ENCODE data around the gene SGPP1. TPM values are rescaled to one million over a fixed set of nuclear protein-coding genes. Genes with fewer than 3 reads are reported as not detected.

The SGPP1 gene
- total and polyA plus RNA-seq, 2 of the 4 experiments (the other 2 are of a cell fraction), result 8.6 to 11.1 TPM

DNA sequence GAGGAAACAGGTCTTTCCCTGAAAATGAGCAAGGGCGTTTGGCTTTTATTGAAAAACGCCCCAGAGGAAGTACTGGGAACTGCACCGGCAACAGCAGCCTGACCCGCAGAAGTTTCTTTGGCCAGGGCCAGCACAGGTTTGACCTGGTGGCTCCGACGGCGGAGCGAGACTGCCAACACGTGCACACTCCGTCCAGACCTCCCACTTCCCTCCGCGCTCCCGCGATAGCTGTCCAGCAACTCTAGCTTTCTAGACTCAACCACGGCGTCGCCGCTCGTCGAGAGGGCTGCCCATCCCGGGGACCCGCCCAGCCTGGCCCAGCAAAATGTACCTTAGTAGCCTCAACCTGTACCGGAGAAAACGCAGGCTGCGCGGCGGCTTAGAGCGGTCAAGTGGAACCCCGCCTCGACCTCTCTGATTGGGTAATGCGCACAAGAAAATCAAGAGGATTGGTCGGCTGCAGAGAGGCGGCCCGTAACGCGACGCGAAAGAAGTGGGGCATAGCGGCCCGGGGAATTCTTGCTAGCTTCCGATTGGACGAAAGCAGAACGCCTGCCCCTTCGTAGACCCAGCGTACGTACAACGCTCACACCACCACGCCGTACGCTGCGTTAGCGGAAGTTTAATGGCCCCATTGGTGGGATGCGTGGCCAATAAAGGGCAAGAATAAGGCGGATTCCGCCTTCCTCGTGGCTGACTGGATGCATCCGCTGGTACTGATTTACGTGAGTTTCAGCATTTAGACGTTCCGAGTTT lies 86.2 kb downstream of the SGPP1 start, which contains the start of gene WDR89:
WDR89 (minus strand) TSS at position 399 of the 756 bp plus-strand sequence. CDS start 41,929 bp downstream, outside the sequence.
- Histone ChIP-seq H2BK20ac (ENCODE audit: low read depth, low read length) (no peak within 1 kb of the TSS), H3K4me2 (ENCODE audit: low read depth, low read length) (peak within 1 kb of the TSS; percentile 90), H3K14ac (replicated peaks; ENCODE audit: low read depth, low read length) (peak within 1 kb of the TSS; percentile 95), H2AK5ac (ENCODE audit: low read depth, low read length) (no peak within 1 kb of the TSS; the same call in 1 of the 2 replicates), H3K4me3 (ENCODE audit: insufficient read depth, low read depth, low read length) (peak within 1 kb of the TSS; percentile 77), H2BK15ac (ENCODE audit: low read depth, low read length) (peak within 1 kb of the TSS; percentile 40; the same call in 1 of the 3 replicates), H4K5ac (ENCODE audit: low read depth, low read length) (peak within 1 kb of the TSS; percentile 84), H3K36me3 (ENCODE audit: control insufficient read depth, insufficient read depth, low read length) (no peaks in the 10 kb centered on the region), H4K20me1 (ENCODE audit: insufficient read depth, low read length) (peaks cover 3% of the 10 kb centered on the region; the same call in 1 of the 2 replicates), H2BK120ac (ENCODE audit: low read depth, low read length) (peak within 1 kb of the TSS; percentile 66), H3K9ac (ENCODE audit: low read depth, low read length) (peak within 1 kb of the TSS; percentile 78), H3K27me3 (ENCODE audit: control insufficient read depth, insufficient read depth, low read length) (no peaks in the 10 kb centered on the region), H3K9me1 (ENCODE audit: insufficient read depth, low read length) (peaks cover 5% of the 10 kb centered on the region; the same call in 1 of the 2 replicates), H3K4ac (ENCODE audit: low read depth, low read length) (peak within 1 kb of the TSS; percentile 78), H3K56ac (ENCODE audit: extremely low read depth, insufficient read depth, low read length) (peak within 1 kb of the TSS; percentile 93), H2AK9ac (replicated peaks; ENCODE audit: low read depth, low read length, poor library complexity) (peak within 1 kb of the TSS; percentile 69), H4K8ac (ENCODE audit: low read depth in 2 of 2, low read length in 2 of 2) (peak within 1 kb of the TSS; percentile 62 to 93), H3K27ac (ENCODE audit: insufficient read depth, low read length) (peak within 1 kb of the TSS; percentile 71), H3K9me3 (ENCODE audit: control insufficient read depth, insufficient read depth, low read length) (no peaks in the 10 kb centered on the region), H3K18ac (ENCODE audit: low read depth, low read length) (peak within 1 kb of the TSS; percentile 67), H2AFZ (replicated peaks; ENCODE audit: low read length, poor library complexity) (peak within 1 kb of the TSS; percentile 96), H3K79me1 (ENCODE audit: low read depth in 1 of 2, low read length in 2 of 2) (peaks cover 10 to 25% of the 10 kb centered on the region in 2 experiments; a peak in 2 of 4 replicates), H3K23ac (ENCODE audit: low read depth, low read length) (peak within 1 kb of the TSS; percentile 90), H4K91ac (ENCODE audit: insufficient read depth, low read depth, low read length) (peak within 1 kb of the TSS; percentile 69), H2BK5ac (ENCODE audit: low read depth, low read length, poor library complexity, severe bottlenecking) (peak within 1 kb of the TSS; percentile 94), H3K4me1 (ENCODE audit: control insufficient read depth, insufficient read depth, low read length) (no peaks in the 10 kb centered on the region)
- BruUV-seq (replicated peaks), result no TSS peak
- ATAC-seq (ENCODE audit: low read depth) (peak; percentile 95), DNase-seq (peak; percentile 100)
- 0% methylated on average over 36 of the region's 60 CpGs; no CpG with 5 or more reads in 1 of the 2 experiments for WGBS, 2 experiments (ENCODE audit: extremely low coverage in 2 of 2, insufficient read length in 1 of 2)
- in situ Hi-C loops (cut with MboI; ENCODE audit: low sequenced_read_pairs) (no loop called here), dilution Hi-C loops (cut with HindIII; ENCODE audit: low sequenced_read_pairs, unreplicated experiment) (no loop called here), intact Hi-C loops (cut with micrococcal nuclease) (loop anchor here (2.0 kb wide), 2 partner anchors 85 to 129 kb away; no protein-coding TSS in a partner anchor)
- ChIA-PET POLR2A (ENCODE audit: unreplicated experiment) (interaction anchor here (0.6 to 0.7 kb wide), 2 partner anchors 89 to 324 kb away, joined by 3 read pairs; no protein-coding TSS in a partner anchor), CTCF (interaction anchor here (0.6 to 1.7 kb wide), 6 partner anchors 8 to 662 kb away, joined by 3 to 5 read pairs (median 4); no protein-coding TSS in a partner anchor)
- peak; percentile 65; the same call in 1 of the 2 replicates for TF ChIP-seq POLR2A (IDR thresholded peaks at IDR 0.05; ENCODE audit: low read depth, low read length)
- TF ChIP-seq CEBPB (IDR thresholded peaks at IDR 0.05; ENCODE audit: low read depth, low read length), result peak; percentile 69
- TF ChIP-seq, protein P1, sequence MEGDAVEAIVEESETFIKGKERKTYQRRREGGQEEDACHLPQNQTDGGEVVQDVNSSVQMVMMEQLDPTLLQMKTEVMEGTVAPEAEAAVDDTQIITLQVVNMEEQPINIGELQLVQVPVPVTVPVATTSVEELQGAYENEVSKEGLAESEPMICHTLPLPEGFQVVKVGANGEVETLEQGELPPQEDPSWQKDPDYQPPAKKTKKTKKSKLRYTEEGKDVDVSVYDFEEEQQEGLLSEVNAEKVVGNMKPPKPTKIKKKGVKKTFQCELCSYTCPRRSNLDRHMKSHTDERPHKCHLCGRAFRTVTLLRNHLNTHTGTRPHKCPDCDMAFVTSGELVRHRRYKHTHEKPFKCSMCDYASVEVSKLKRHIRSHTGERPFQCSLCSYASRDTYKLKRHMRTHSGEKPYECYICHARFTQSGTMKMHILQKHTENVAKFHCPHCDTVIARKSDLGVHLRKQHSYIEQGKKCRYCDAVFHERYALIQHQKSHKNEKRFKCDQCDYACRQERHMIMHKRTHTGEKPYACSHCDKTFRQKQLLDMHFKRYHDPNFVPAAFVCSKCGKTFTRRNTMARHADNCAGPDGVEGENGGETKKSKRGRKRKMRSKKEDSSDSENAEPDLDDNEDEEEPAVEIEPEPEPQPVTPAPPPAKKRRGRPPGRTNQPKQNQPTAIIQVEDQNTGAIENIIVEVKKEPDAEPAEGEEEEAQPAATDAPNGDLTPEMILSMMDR (conservative IDR thresholded peaks at IDR 0.05; ENCODE audit: low read depth, low read length), result peak; percentile 66
- peak; percentile 24; the same call in 1 of the 2 replicates for TF ChIP-seq RFX5 (IDR thresholded peaks at IDR 0.05; ENCODE audit: low read depth, low read length)
- 0 out of 2 replicates have a peak, but pooled peaks have one; percentile 10 for TF ChIP-seq FOS (IDR thresholded peaks at IDR 0.05; ENCODE audit: low read depth, low read length)
- peak; percentile 51 for TF ChIP-seq RAD21 (IDR thresholded peaks at IDR 0.05; ENCODE audit: low read length)
- TF ChIP-seq RCOR1 (IDR thresholded peaks at IDR 0.05; ENCODE audit: insufficient replicate concordance, low read length), result peak; percentile 57
- TF ChIP-seq, protein P2, sequence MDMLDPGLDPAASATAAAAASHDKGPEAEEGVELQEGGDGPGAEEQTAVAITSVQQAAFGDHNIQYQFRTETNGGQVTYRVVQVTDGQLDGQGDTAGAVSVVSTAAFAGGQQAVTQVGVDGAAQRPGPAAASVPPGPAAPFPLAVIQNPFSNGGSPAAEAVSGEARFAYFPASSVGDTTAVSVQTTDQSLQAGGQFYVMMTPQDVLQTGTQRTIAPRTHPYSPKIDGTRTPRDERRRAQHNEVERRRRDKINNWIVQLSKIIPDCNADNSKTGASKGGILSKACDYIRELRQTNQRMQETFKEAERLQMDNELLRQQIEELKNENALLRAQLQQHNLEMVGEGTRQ (IDR thresholded peaks at IDR 0.05; ENCODE audit: low read depth, low read length), result peak; percentile 78
- TF ChIP-seq CHD1 (IDR thresholded peaks at IDR 0.05; ENCODE audit: low read depth, low read length), result no peak
- peak; percentile 88 for TF ChIP-seq MXI1 (IDR thresholded peaks at IDR 0.05; ENCODE audit: borderline replicate concordance, low read depth, low read length)
- peak; percentile 92 for TF ChIP-seq BHLHE40 (IDR thresholded peaks at IDR 0.05; ENCODE audit: low read depth, low read length)
- no peak for TF ChIP-seq SMC3 (IDR thresholded peaks at IDR 0.05; ENCODE audit: low read depth, low read length)
- TF ChIP-seq MAFK (IDR thresholded peaks at IDR 0.05; ENCODE audit: low read depth, low read length), result no peak
